ENCODE measurements around the gene PTAFR.

Gene PTAFR

GRCh38 chr1:28104866-28105467 lies 71.5 kb downstream of the PTAFR start:
- H3K27ac ChIP-seq (replicated peaks): no peak overlapping the region
- no peak overlapping the region for H3K4me3 ChIP-seq (replicated peaks; ENCODE audit: insufficient read depth, low read length)
- TF ChIP-seq CTCF (IDR thresholded peaks at IDR 0.05; ENCODE audit: insufficient read depth, low read length): no peak
- no peak for TF ChIP-seq POLR2AphosphoS5 (IDR thresholded peaks at IDR 0.05; ENCODE audit: low read depth)
- no peak for TF ChIP-seq GABPA (IDR thresholded peaks at IDR 0.05; ENCODE audit: low read depth)
- TF ChIP-seq SPI1 (IDR thresholded peaks at IDR 0.05; ENCODE audit: borderline replicate concordance, low read depth): no peak
- TF ChIP-seq REST (IDR thresholded peaks at IDR 0.05; ENCODE audit: insufficient replicate concordance, low read depth): no peak
- H3K27me3 ChIP-seq (ENCODE audit: insufficient read depth, poor library complexity, severe bottlenecking): no peaks in the 10 kb centered on the region
- DNase-seq (ENCODE audit: low read depth in 1 of 2, low spot score in 1 of 2): no peak

- no peaks in the 10 kb centered on the region for H3K27me3 ChIP-seq (ENCODE audit: insufficient read depth, poor library complexity, severe bottlenecking)
Observed at GRCh38 chr1:28102189-28102588, 74.3 kb downstream of the PTAFR start.

More at GRCh38 chr1:28102189-28102588, 74.3 kb downstream of the PTAFR start:
- no peak for DNase-seq (ENCODE audit: low read depth in 1 of 2, low spot score in 1 of 2)
- no peak overlapping the region for H3K27ac ChIP-seq (replicated peaks)
- TF ChIP-seq CTCF (IDR thresholded peaks at IDR 0.05; ENCODE audit: insufficient read depth, low read length): no peak
- no peak for TF ChIP-seq POLR2AphosphoS5 (IDR thresholded peaks at IDR 0.05; ENCODE audit: low read depth)
- TF ChIP-seq SPI1 (IDR thresholded peaks at IDR 0.05; ENCODE audit: borderline replicate concordance, low read depth): no peak
- TF ChIP-seq GABPA (IDR thresholded peaks at IDR 0.05; ENCODE audit: low read depth): no peak
- TF ChIP-seq REST (IDR thresholded peaks at IDR 0.05; ENCODE audit: insufficient replicate concordance, low read depth): no peak
- H3K4me3 ChIP-seq (replicated peaks; ENCODE audit: insufficient read depth, low read length): no peak overlapping the region
